Activated CD8-positive, alpha-beta memory T cell treated with anti-CD3 and anti-CD28 coated beads for 48 hours (primary cell): Measurements from ENCODE around the gene PRRC2C.

Experiments
- DNase-seq, 3 experiments: peaks; one replicate each; pipeline ENCODE4 v3.0.0-alpha.2; 2020; ENCODE audit warnings: low read depth in 2 of 3, low spot score in 2 of 3

The PRRC2C gene

DNA sequence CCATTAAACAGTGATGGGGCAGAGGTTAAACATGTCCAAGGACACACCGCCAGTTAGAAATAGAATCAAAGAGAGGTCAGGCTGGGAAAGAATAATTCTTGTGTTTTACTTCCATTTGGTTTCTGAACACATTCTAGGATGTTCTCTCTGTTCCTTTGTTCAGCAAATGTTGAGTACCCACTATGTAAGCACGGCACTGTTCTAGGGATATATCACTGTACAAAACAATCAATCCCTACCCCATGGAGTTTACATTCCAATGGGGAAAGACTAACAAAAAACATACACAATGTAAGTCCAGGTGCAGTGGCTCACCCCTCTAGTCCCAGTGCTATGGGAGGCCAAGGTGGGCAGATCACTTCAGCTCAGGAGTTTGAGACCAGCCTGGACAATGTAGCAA lies 142.9 kb downstream of the PRRC2C start:
- DNase-seq, result no peak

DNA sequence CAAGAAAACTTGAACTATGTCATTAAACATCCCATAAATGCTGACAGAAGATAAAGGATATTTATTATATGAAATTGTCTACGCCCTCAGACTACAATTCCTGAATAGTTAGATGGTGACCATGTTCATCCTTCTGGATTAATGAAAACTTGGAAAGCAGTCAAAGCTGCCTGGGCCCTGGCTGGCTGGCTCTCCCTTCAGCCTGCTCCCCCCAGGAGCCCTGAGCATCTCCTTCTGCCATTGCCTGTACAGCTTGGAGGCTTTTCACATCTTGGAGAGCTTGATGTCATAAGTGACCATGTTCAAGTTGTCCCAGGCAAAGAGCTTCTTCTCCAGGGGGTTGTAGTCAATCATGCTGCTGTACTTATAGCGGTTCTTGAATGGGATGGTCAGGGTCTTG lies 150.3 kb downstream of the PRRC2C start:
- DNase-seq, result no peak

DNA sequence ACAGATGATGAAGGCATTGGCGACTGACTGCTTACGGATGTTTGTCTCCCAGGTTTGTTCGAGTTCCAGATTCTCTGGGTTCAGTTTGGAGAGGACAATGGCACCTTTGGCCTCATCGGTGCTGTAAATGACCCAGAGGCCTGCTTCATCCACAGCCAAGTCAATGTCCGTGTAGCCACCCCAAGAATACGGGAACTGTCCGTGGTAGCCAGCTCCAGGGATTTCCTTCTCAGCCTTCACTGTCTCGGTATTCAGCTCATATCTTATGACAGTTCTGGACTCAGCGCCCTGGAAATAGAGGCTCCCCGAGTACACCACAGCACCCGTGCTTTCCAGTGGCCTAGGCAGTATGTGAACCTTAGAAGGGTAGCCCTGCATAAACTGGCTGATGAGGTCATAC lies 150.8 kb downstream of the PRRC2C start:
- no peak for DNase-seq

DNA sequence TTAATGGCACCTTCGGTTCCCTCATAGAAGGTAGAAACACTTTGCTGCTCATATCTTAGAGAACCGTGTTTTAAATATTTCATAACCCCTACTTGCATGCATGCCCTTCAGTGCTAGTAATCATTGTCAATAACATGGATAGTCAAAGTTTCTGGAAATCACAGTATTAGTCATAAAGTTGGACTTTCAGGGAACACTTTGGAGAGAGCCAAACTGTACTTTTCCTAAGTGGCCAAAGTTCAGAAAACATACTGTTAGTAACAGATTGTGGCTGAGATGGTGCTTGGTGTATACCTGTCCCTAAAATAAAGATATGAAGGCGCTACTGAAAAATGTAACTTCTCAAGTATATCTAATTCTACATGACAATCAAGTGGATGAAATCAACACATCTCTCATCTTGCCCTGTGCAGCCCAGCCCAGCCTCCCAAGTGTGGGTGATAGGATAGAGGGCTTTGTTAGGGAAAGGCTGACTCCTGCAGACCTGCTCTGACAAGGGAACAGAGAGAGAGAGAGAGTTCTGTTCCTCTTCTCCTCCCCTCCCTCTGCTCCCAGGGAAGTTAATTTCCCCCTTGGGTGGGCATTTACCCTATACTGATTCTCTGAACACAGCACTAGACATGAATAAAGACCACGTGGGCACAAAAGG lies 152.7 kb downstream of the PRRC2C start:
- DNase-seq, result no peak

DNA sequence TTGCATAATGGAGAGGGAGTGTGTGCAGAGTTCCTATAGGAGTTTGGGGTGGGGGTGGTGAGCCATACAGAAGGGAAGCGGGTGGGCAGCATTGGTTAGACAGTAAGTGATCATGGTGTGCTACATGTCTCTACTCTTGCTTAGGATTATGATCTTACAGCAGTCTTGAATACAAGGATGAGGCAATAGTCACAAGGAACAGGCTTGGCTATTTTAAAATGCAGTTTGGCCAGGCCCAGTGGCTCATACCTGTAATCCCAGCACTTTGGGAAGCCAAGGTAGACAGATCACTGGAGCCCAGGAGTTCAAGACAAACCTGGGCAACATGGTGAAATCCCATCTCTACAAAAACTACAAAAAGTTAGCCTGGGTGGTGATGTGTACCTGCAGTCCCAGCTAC lies 154.9 kb downstream of the PRRC2C start:
- DNase-seq, result no peak

DNA sequence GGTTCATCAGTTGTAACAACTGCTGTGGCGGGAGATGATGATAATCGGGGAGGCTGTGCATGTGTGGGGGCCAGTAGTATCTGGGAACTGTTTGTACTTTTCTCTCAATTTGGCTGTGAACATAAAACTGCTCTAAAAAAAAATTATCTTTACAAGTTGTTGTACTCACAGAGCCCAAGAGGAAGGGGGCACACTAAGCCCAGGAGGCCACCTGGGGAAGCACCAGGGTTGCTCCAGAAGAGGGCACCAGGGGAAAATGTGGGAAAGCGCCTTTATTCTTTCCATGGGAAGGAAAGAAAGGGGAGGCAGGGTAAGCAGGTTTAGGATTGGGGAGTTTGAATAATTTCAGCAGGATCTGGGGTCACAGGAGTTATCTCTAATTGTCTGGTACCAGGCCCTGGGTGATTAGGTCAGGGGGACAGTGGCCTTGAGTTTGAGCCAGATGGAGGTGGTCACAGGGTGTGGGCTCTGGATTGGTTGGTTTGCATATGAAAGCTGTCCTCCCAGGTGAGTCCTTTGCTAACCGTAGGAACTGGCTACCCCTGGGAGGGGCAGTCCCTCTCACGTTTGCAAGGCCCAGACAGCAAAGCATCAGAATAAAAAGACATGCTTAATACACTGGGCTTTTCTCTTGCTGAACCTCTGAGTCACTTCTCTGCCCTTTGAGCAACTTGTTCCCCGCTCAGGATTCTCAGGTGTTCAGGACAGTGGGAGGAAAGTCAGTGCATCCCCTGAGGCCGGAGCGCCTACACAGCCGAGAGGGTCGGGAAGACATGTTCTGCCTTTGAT lies 155.9 kb downstream of the PRRC2C start:
- no peak for DNase-seq

DNA sequence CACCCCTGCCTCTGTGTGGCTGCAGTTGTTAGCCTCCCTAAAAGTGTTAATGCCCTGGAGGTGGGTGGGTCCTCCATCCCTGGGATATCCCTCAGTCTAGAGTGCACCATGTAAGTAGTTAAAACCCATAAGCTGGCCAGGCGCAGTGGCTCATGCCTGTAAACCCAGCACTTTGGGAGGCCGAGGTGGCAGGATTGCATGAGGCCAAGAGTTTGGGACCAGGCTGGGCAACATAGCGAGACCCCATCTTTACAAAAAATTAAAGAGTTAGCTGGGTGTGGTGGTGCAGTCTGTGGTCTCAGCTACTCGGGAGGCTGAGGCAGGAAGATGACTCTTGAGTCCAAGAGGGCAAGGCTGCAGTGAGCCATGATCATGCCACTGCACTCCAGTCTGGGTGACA lies 156.9 kb downstream of the PRRC2C start:
- no peak for DNase-seq
